GM21447 (cell line): ENCODE measurements around the gene RUFY3.

Source experiments
- ATAC-seq: cut with Tn5 transposase; IDR thresholded peaks from one replicate; pipeline ENCODE4 v1.9.1; 2021; ENCODE audit not compliant: unreplicated experiment

Gene RUFY3

DNA sequence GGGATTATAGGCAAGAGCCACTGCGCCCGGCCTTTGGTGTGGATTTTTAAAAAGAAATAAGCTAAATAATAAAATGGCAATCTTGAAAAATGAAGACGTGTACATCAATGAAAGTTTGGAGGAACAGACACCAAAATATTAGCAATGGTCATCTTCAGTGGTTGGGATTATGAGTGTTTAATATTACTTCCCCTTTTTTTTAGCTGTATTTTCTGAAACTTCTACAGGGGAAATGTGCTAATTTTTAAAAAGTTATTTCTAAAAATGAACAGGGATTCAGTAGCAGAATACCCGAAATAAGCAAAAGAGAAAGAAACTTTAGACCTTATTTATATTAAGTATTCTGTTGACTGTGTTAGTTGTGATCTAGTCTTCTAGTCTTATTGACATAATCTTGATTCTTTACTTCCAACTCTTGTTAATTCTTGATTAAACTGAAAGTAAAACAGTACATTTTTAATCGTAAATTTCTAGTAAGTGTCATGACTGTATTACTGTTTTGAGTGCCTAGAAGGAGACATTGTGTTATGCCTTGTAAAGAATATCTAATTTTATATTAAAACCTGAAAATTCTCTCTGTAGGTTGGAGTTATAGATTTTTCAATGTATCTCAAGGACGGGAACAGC lies 51.3 kb downstream of the RUFY3 start:
- no peak for ATAC-seq

DNA sequence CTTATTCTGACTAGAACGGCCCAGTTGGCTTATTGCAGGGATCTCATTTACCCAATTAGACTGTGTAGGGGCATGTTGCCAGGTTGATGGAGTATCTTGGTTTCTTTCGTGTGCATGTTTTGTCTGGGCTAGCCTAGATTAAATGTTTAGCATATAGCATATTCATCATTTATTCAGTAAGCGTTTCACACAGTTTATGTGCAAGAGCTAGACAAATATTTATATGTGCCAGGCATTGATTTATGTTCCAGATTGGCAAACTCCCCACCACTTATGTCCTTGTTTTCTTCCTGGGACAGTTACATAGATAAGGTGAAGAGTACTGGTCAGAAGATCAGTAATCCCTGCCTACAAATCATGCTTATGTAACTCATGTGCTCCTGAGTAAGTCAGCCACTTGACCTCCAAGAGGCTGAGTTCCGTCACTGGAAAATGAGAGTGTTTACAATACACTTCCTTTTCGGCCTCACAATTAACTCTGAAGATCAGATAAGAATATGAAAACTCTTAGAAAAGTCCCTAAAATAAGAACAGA lies 57.2 kb downstream of the RUFY3 start:
- no peak for ATAC-seq

DNA sequence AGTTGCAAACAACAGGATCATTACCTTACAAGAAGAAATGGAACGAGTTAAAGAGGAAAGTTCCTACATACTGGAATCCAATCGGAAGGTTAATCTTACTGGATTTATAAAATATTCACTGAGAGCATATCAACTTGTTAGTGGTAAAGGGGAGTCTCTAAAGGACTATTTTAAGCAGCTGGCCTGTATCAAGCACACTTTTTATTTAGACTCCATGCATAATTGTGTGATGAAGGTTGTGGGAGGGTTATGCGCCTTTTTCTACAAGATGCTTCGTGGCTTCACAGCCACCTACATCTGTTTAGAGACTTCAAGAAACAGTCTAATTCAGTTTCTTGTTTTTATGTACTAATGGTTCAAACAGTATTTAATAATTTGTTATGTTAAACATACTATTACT lies 61.3 kb downstream of the RUFY3 start:
- no peak for ATAC-seq

DNA sequence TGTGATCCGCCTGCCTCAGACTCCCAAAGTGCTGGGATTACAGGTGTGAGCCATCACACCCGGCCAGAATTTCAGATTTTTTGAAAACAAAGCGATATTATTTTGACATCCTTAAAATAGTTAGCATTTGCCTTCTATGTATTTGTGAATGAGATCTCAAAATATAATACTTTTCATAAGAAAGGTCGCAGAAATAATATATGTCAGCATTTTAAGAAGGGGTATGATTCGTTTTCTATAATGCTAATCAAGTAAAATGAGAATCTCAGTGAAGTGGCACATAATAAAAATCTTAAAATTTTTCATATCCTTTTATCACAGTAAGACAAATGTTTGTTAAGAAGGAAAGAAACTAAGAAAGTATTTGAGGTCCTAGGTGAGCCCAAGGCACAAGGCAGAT lies 65.7 kb downstream of the RUFY3 start:
- ATAC-seq: no peak

DNA sequence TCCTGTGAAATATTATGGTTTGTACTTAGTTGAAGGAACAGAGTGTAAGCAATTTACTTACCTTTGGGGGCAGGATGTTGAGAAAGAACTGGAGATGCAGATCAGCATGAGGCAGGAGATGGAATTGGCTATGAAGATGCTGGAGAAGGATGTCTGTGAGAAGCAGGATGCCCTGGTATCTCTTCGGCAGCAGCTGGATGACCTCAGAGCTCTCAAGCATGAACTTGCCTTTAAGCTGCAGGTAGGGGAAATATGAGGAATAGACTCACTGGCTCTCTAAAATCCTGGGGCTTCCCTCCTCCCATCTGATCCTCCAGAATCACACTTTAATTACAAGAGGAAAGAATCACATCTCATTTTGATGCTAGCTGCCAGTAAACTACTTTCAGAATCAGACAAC lies 67.0 kb downstream of the RUFY3 start:
- no peak for ATAC-seq

DNA sequence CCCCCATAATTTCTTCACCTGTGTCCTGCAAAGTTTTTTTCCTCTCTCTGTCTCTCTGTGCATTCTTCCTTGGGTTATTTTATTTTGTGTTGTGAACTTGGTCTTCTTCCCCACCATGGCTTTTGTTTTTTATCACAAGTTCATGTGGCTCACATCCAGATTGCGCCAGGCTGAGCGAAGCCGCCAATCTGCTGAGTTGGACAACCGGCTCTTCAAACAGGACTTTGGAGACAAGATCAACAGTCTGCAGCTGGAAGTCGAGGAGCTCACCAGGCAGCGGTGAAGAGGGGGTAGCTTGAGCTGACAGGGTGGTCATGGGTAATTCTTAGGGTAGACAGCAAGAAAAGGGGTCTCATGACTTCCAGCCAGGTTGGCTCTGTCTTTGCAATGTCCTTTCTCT lies 71.9 kb downstream of the RUFY3 start:
- no peak for ATAC-seq

DNA sequence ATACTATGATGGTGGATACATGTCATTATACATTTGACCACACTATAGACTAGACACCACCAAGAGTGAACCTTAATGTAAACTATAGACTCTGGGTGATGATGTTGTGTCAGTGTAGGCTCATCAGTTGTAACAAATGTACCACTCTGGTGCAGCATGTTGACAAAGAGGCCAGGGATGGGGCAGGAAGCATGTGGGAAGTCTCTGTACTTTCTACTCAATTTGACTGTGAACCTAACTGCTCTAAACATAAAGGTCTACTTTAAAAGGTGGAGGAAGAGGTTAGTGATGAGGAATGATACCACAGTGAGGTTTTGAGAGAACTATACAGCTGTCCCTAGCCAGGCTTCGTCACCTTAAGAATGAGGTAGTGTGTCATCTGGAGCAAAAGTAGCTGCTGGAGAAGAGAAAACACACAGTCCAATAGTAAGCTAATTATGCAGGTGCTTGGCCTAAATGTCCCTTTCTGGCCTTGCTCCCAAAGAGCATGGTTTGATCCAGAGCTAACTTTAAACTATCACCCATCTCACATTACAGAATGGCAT lies 79.6 kb downstream of the RUFY3 start:
- ATAC-seq: no peak

DNA sequence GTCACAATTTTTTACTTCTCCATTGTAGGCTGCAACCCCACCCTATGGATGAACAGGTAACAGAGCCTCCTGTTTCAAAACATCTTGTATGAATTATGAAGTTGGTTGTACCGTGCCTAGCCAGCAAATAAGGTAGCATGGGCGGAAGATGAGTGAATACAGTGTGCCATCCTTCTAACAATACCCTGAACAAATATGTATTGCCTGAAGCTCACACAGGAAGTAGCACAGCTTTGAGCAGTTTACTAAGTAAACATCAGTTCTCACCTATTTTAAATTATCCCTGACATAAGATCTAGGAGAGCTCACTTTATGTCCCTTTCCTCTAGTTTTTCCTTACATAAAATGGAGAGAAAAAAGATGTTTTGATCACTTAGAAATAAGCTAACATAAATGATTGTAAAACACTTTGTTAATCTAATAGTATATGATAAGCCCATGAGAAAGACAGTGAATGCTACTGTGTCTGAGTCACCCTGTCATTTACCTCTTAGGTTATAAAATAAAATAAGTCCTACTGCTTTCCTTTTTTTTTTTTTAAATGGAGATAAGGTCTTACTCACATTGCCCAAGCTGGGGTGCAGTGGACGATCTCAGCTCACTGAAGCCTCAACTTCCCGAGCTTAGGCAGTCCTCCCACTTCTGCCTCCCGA lies 81.3 kb downstream of the RUFY3 start:
- no peak for ATAC-seq

DNA sequence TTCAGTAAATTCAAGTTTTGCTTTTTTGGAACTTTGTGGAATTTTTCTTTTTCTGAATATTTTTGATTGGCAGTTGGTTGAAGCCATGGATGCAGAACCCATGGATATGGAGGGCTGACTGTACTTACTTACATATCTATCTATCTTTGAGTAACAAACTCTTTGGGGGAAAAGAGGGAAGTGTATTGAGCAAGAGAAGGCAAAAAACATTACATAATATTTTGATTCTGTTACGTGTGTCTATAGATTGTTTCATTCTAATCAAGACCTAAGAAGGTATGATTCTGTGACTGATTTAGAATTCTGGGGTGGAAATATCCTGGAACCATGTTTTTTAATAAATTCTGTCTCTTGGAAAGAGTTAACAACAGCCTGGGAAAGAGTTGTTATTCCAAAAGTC lies 86.4 kb downstream of the RUFY3 start:
- no peak for ATAC-seq

DNA sequence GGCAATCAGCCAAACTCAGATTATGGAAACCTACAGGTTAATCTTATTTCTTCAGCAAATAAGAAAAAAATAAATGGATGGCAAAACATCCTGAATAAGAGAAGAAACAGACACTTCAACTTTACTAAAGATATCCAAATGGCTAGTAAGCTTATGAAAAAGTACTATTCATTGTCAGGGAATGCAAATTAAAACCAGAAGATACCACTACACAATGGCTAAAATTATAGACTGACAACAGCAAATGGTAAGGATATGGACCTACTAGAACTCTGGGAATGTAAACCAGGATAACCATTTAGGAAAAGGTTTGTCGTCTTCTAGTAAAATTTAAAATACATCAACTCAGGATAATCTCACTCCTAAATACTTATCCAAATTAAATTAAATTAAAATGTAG lies 93.6 kb downstream of the RUFY3 start:
- no peak for ATAC-seq

DNA sequence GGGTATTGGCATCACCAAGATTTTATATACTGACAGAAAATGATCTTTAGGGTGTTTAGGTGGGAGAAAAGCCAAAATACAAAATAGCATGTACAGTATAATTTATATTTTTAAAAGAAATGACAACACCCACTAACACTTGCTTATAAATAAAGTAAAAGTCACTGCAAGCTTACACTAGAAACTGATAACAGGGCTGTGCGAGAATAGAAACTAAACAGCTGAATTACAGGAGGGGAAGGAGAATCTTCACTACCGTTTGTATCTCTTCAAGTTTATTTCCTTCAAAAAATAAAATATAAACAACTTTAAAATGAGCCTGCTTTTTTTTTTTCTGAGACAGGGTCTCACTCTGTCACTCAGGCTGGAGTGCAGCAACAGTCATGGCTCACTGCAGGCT lies 95.1 kb downstream of the RUFY3 start:
- no peak for ATAC-seq

DNA sequence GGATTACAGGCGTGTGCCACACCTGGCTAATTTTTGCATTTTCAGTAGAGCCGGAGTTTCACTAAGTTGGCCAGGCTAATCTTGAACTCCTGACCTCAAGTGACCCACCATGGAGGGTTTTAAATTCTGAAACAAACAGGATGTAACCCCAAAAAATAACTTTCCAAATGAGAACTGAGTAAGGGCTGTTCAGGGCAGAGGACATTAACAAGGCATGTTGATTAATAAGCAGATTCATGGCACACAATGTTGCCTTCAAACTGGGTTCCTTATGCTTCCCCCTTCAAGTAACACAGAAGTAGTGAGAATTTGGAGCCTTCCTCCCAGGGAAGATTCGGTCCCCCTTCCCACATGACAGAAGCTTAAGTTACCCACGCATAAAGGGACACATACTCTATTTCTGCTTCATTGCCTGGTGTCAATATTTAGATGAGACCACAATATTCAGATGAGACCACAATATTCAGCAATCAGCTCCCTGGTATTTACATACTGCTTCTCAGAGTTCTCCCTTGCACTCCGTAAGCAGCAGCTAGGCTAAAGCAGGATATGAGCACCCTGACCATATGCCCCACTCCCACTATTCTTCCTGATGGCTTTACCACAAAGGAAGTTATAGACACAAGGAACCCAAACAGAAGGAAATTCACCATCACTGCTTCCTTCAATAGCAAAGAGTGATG lies 96.5 kb downstream of the RUFY3 start:
- no peak for ATAC-seq

DNA sequence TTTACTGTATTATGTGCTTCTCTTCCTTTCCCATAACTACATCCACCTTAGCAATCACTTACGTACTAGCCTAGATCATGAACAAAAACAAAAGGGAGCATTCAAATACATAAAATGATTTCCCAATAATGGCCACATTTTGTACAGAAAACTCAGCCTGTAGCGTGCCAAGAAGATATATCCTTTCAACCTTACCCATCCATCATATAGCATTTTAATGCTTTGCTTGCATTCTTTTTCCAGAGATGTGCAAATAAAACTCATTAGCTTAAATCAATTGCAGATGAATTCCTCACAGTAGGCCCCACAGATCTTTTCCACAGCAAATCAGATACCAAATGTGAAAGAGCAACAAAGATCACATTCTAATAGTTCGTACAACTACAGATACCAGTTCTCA lies 97.2 kb downstream of the RUFY3 start:
- no peak for ATAC-seq

DNA sequence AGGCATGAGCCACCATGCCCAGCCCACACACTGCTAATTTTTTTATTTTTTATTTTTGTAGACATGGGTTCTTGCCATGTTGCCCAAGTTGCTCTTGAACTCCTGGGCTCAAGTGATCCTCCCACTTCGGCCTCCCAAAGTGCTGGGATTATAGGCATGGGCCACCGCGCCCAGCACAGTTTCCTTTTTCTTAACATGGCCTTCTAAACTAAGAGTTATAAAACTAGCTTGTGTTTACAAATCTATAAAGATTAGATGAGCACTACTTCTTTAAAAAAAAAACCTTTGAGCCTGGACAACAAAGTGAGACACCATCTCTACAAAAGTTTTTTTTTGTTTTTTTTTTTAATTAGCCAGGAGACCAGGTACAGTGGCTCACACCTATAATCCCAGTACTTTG lies 107.3 kb downstream of the RUFY3 start:
- no peak for ATAC-seq

DNA sequence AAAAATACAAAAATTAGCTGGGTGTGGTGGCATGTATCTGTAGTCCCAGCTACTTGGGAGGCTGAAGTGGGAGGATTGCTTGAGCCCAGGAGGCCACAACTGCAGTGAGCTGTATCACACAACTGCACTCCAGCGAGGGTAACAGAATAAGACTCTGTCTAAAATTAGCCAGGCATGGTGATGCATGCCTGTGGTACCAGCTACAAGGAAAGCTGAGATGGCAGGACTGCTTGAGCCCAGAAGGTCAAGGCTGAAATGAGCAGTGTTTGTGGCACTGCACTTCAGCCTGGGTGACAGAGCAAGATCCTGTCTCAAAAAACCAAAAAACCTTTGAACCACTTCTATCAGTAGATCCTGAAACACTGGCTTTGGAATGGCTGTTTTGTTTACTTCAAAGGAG lies 107.7 kb downstream of the RUFY3 start:
- no peak for ATAC-seq

DNA sequence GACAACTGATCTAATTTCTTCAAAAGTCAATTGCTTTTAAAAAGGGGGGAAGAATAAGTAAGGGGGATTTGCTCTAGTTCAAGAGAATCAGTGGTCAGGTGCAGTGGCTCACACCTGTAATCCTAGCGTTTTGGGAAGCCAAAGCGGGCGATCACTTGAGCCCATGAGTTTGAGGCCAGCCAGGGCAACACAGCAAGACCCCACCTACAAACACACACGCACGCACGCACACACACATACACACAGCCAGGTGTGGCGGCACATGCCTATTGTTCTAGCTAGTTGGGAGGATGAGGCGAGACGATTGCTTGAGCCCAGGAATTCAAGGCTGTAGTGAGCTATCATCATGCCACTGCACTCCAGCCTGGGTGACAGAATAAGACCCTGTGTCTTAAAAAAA lies 108.3 kb downstream of the RUFY3 start:
- no peak for ATAC-seq

DNA sequence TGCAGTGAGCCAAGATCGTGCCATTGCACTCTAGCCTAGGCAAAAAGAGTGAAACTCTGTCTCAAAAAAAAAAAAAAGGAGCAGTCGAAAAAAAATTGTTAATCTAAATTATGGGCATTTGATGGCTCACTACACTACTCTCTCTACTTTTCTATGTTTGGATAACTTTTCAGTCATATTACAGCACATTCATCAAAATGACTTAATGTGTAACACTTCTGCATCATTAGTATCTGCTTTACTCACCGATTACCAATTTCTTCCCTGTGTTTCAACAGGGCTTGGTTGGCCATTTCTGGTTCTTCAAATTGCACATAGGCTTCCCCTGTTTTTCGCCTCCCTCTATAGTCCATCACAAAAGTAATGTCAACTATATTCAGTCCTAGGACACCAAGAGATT lies 109.5 kb downstream of the RUFY3 start:
- ATAC-seq: no peak

DNA sequence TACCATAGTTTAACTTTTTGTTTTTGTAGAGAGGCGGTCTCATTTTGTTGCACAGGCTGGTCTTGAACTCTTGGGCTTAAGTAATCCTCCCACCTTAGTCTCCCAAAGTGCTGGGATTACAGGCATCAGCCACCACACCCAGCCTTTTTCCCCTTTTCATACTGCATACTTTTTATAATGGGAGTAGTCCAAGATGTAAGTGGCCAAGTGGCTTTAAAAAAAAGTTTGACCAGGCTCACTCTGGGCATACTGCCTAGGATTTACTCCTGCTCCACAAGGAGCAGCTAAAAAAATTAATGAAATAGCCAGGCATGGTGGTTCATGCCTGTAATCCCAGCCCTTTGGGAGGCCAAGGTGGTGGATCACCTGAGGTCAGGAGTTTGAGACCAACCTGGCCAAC lies 111.9 kb downstream of the RUFY3 start:
- ATAC-seq: no peak

DNA sequence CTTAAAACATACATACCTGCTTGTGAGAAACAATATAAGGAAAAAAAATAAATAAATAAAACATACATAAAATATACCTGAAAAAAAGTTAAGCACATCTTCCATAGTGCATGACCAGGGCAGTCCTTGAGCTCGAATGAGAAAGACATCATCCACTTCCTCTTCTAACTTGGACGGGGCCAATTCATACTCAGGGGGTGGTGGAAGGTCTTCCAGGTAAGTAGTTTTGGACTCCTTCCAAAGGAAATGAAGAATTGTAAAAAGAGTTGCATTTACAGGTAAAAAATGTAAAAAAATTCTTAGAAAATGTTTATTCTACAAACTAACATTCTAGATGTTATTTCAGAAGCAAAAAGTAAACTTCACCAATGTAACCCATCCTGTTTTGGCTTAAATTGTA lies 114.3 kb downstream of the RUFY3 start:
- no peak for ATAC-seq

DNA sequence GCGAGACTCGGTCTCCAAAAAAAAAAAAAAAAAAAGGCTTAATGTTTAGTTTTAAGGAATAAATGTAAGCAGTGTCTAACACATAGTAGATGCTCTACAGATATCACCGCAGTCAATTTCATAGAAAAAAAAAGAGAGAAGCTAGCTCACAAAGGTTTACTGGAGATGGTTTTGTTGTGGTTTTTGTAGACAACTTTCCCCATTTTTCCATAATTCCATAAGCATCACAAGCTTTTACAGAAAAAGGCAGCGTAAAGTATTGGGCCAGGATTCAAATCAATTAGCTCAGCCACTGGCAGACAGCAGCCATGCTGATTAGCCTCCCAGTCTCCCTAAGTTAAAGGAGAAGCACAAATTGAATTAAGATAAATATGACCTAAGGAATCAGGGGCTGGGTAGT lies 116.4 kb downstream of the RUFY3 start:
- no peak for ATAC-seq

DNA sequence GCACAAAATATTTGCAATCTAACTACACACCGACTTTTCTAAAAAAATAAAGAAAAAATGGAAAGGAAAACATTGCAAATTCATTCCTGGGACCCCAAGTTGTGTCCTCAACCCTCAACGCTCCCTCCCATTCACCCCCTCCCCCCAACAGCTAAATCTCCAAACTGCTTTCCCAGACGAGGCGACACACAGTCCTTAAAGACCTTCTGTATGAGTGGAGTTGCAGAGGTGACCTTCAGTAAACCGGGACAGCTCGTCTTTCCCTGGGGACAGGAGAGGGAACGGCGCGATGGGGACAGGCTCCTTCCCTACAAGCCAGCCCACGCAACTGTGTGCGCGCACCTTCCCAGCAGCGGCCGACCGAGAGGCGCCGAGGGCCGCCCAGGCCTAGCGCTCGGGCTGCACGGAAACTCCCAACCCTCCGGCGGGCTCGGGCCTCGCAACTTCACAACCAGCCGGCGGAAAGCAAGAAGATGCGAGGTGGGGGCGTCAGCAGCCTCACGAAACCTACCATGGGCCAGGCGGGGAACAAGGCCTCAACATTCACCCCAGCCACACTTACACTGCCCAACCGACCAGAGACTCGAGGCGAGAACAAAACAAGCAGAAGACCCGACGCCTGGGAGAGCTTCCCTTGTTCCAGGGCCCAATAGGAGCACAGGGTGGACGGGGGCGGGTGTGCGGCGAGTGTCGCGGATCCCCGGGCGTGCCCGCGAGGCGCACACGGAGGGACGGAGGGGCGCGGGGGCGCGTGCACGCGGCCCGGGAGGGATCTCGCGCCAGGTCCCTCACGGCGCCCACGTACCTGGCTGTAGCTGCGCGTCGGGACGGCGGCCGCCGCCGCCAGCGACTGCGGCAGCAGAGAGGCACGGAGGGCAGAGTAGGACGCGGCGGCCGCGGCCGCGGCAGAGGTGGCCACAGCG lies 117.2 kb downstream of the RUFY3 start:
- peak; percentile 43 for ATAC-seq
